ENCODE measurements around the gene BBS2.

The BBS2 gene

GRCh38 chr16:56547949-56548567, 28.2 kb upstream of the BBS2 start:
- Mint-ChIP-seq H3K4me1 (peaks cover 13% of the 10 kb centered on the region), H3K4me3 (no peak overlapping the region), H3K27me3 (ENCODE audit: low read depth) (peaks cover 19% of the 10 kb centered on the region), H3K27ac (no peak overlapping the region), H3K36me3 (ENCODE audit: low read depth) (no peaks in the 10 kb centered on the region), H3K9me3 (no peaks in the 10 kb centered on the region)
- no peak for TF ChIP-seq CTCF (IDR thresholded peaks at IDR 0.05; ENCODE audit: unreplicated experiment in 3 of 3)

- Mint-ChIP-seq H3K4me3 (no peak overlapping the region), H3K27ac (no peak overlapping the region), H3K27me3 (ENCODE audit: low read depth) (peaks cover 18% of the 10 kb centered on the region), H3K36me3 (ENCODE audit: low read depth) (no peaks in the 10 kb centered on the region), H3K9me3 (no peaks in the 10 kb centered on the region), H3K4me1 (peaks cover 13% of the 10 kb centered on the region)
- no peak for TF ChIP-seq CTCF (IDR thresholded peaks at IDR 0.05; ENCODE audit: unreplicated experiment in 3 of 3)
These were observed 27.5 kb upstream of the BBS2 start for GRCh38 chr16:56547120-56547948.

GRCh38 chr16:56542039-56542438, 22.2 kb upstream of the BBS2 start:
- H3K4me3 Mint-ChIP-seq: no peak overlapping the region
- no peaks in the 10 kb centered on the region for H3K36me3 Mint-ChIP-seq (ENCODE audit: low read depth)
- H3K27ac Mint-ChIP-seq: no peak overlapping the region
- peaks cover 3% of the 10 kb centered on the region for H3K9me3 Mint-ChIP-seq
- H3K27me3 Mint-ChIP-seq (ENCODE audit: low read depth): peaks cover 19% of the 10 kb centered on the region
- H3K4me1 Mint-ChIP-seq: no peaks in the 10 kb centered on the region
- TF ChIP-seq CTCF (IDR thresholded peaks at IDR 0.05; ENCODE audit: unreplicated experiment in 3 of 3): no peak

- Mint-ChIP-seq H3K4me1 (no peaks in the 10 kb centered on the region), H3K4me3 (no peak overlapping the region), H3K27me3 (ENCODE audit: low read depth) (peaks cover 22% of the 10 kb centered on the region), H3K9me3 (peaks cover 3% of the 10 kb centered on the region), H3K36me3 (ENCODE audit: low read depth) (no peaks in the 10 kb centered on the region), H3K27ac (no peak overlapping the region)
- no peak for TF ChIP-seq CTCF (IDR thresholded peaks at IDR 0.05; ENCODE audit: unreplicated experiment in 3 of 3)
These were observed 19.8 kb upstream of the BBS2 start for GRCh38 chr16:56539656-56540055.

- H3K27me3 Mint-ChIP-seq (ENCODE audit: low read depth): peaks cover 26% of the 10 kb centered on the region
- H3K4me3 Mint-ChIP-seq: no peak overlapping the region
- H3K36me3 Mint-ChIP-seq (ENCODE audit: low read depth): no peaks in the 10 kb centered on the region
- TF ChIP-seq CTCF (IDR thresholded peaks at IDR 0.05; ENCODE audit: unreplicated experiment in 3 of 3): no peak
- no peaks in the 10 kb centered on the region for H3K4me1 Mint-ChIP-seq
- H3K9me3 Mint-ChIP-seq: peaks cover 3% of the 10 kb centered on the region
- H3K27ac Mint-ChIP-seq: no peak overlapping the region
These were observed 18.5 kb upstream of the BBS2 start for GRCh38 chr16:56538331-56538730.

All from nephron (organoid).